ENCODE results near the gene FYTTD1. TPM values are rescaled to one million over a fixed set of nuclear protein-coding genes. Genes with fewer than 3 reads are reported as not detected.
"Not testable (repeated sequence)": the region's sequence is repeated elsewhere in the genome, so short reads cannot be mapped to it uniquely, and the experiment has no call there.

FYTTD1 gene
- total RNA-seq, 1 donor, result 40.2 TPM

DNA sequence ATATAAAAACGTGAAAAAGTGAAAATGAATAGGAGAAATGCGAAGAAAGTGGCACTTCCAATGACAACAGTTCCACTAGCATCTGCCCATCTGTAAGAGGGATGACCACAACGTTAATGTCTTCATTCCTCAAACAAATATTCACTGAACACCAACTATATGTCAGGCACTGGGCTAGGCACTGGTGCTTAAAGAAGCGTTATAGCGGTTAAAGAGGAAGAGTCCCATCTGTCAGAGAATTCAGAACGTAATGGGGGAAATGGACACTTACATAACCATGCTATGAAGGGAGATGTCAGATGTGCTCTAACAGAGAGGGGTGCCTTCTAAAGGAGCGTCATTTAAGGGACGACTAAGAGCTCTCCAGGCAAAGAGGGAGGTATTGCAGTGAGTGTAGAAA, 21.2 kb upstream of the FYTTD1 start:
- H3K4me3 ChIP-seq (ENCODE audit: low read depth, low read length), result no peak overlapping the region
- TF ChIP-seq, protein P1, sequence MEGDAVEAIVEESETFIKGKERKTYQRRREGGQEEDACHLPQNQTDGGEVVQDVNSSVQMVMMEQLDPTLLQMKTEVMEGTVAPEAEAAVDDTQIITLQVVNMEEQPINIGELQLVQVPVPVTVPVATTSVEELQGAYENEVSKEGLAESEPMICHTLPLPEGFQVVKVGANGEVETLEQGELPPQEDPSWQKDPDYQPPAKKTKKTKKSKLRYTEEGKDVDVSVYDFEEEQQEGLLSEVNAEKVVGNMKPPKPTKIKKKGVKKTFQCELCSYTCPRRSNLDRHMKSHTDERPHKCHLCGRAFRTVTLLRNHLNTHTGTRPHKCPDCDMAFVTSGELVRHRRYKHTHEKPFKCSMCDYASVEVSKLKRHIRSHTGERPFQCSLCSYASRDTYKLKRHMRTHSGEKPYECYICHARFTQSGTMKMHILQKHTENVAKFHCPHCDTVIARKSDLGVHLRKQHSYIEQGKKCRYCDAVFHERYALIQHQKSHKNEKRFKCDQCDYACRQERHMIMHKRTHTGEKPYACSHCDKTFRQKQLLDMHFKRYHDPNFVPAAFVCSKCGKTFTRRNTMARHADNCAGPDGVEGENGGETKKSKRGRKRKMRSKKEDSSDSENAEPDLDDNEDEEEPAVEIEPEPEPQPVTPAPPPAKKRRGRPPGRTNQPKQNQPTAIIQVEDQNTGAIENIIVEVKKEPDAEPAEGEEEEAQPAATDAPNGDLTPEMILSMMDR (IDR thresholded peaks at IDR 0.05; ENCODE audit: insufficient read depth, low read length), result no peak
- no peak for DNase-seq (ENCODE audit: low read depth)

DNA sequence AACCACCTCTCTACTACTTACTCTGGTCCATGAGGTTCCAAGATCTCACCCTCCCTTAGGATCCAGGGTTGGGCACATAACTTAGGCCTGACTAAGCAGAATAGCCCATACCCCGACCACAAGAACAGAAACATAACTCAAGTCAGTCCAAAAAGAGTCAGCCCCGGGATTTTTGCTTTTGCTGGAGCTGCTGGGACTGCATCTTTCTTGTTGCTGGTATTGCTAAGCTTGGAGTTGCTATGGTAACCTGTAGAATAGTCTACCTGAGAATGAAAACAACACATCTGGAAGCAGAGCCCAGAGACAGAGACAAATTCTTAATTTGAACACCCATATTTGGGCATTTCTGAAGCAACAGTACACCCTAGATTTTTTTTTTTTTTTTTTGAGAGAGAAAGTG, 19.5 kb upstream of the FYTTD1 start:
- peak; percentile 82 for DNase-seq (ENCODE audit: low read depth)
- no peak overlapping the region for H3K4me3 ChIP-seq (ENCODE audit: low read depth, low read length)
- TF ChIP-seq, protein P1 (IDR thresholded peaks at IDR 0.05; ENCODE audit: insufficient read depth, low read length), result no peak

DNA sequence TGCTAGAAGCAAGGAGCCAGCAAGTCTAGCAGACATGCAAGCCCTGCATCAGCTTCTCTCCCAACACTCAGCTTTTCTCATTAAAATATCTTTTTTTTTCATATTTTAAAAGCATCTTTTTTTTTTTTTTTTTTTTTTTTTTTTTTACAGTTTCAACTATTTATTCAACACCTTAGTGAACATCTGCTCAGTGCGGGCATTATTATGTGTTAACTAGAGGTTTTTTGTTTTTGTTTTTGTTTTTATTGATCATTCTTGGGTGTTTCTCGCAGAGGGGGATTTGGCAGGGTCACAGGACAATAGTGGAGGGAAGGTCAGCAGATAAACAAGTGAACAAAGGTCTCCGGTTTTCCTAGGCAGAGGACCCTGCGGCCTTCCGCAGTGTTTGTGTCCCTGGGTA, 18.9 kb upstream of the FYTTD1 start:
- DNase-seq (ENCODE audit: low read depth); H3K4me3 ChIP-seq (ENCODE audit: low read depth, low read length): not testable (repeated sequence)

DNA sequence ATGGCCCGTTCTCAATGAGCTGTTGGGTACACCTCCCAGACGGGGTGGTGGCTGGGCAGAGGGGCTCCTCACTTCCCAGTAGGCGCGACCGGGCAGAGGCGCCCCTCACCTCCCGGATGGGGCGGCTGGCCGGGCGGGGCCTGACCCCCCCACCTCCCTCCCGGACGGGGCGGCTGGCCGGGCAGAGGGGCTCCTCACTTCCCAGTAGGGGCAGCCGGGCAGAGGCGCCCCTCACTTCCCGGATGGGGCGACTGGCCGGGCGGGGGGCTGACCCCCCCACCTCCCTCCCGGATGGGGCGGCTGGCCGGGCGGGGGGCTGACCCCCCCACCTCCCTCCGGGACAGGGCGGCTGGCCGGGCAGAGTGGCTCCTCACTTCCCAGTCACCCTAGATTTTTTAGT, 18.2 kb upstream of the FYTTD1 start:
- not testable (repeated sequence) for DNase-seq (ENCODE audit: low read depth); H3K4me3 ChIP-seq (ENCODE audit: low read depth, low read length)

DNA sequence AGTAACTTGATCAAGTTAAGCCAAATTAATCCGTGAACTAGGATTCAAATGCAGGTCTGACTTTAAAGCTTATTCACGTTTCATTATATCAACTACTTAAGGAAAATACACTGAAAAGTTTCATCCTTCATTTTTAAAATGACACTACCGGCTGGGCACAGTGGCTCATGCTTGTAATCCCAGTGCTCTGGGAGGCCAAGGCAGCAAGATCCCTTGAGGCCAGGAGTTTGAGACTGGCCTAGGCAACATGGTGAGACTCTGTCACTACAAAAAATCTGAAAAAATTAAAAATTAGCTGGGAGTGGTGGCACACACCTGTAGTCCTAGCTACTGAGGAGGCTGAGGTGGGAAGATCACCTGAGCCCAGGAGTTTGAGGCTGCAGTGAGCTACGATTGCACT, 16.6 kb upstream of the FYTTD1 start:
- H3K4me3 ChIP-seq (ENCODE audit: low read depth, low read length), result no peak overlapping the region
- no peak for DNase-seq (ENCODE audit: low read depth)
- TF ChIP-seq, protein P1 (IDR thresholded peaks at IDR 0.05; ENCODE audit: insufficient read depth, low read length), result no peak

DNA sequence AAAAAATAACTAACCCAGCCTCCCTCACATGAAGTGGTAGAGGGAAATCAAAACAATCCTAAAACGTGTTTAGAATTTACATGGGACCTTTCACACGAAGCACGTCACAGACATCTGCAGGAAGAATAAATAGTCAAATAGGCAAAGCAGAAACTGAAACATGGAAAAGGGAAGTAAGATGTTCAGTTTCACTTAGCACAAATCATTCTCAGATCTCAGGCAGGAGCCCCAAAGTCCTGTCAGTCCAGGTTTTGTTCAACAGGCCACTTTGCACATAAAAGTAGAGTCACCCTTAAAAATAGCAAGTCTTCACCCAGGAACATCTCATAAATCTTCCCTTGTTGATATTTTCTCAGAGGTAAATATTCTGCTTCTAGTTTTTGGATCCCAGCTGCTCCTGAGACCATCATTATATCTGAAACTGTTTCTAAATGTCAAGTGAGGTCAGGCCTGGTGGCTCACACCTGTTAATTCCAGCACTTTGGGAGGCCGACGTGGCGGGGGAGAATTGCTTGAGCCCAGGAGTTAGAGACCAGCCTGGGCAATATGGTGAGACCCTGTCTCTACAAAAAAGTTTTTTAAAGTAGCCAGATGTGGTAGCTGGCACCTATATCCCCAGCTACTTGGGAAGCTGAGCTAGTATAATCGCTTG, 14.9 kb upstream of the FYTTD1 start:
- no peak for DNase-seq (ENCODE audit: low read depth)
- TF ChIP-seq, protein P1 (IDR thresholded peaks at IDR 0.05; ENCODE audit: insufficient read depth, low read length), result no peak
- no peak overlapping the region for H3K4me3 ChIP-seq (ENCODE audit: low read depth, low read length)

DNA sequence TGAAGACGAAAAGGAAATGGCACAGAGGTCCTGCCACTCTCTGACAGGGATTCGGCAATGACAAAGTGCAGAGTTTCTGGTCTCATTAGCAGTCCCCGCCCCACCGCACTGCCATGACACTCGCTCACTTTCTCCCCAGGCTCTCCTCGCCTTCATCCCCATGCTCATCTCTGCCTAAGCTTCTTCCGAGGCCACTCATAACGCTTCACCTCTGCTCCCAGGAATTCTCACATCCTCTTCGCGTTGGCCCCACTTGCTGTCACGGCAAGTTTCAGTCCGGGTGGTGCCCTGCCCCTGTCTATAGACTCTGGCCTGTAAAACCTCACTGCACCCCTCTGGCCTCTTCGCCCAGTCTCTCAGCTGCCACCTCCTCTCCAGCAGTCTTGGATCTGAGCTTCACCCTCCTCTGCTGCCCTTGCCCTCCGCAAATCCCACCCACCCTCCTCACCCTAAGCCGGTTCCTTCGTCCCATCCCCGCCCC, 13.6 kb upstream of the FYTTD1 start:
- TF ChIP-seq, protein P1 (IDR thresholded peaks at IDR 0.05; ENCODE audit: insufficient read depth, low read length), result no peak
- H3K4me3 ChIP-seq (ENCODE audit: low read depth, low read length), result peak overlapping the region; percentile 84
- DNase-seq (ENCODE audit: low read depth), result no peak

Measured in fibroblast of the aortic adventitia (primary cell).